ENCODE data around the gene TBXA2R. TPM values are rescaled to one million over a fixed set of nuclear protein-coding genes. Genes with fewer than 3 reads are reported as not detected.

The TBXA2R gene
- total RNA-seq, 6 experiments from 2014 or later = 7.1 to 8.8 (median 7.4) TPM

DNA sequence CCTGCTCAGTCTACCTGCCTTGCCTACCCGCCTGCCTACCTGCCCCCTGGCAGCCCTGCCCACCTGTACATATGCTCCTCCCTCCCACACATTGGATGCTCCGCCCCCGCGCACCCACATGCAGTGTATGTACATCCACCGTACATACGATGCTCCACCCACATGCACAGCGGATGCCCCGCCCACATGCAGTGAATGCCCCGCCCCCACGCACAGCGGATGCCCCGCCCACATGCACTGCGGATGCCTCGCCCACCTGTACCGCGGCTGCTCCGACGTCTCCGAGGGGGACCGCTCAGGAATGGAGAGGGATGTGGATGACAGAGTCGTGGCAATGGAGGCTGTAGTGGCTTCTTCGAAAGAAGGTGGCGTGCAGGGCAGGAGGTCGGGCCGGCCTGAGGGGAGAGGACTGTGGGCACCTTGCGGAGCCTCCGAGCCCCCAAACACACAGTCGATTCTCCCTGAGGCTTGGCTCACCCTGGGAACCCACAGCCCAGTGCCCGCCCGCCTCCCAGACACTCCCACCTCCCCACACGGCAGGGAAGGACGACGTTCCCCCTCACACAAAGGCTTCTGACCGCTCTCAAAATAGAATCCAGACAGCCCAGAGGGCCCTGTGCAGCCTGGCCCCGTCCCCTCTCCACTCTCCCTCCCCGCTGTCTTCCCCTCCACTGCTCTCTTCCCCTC lies 36.5 kb upstream of the TBXA2R start:
- no peaks in the 10 kb centered on the region for H3K4me1 Mint-ChIP-seq (ENCODE audit: low read depth)

GRCh38 chr19:3642296-3642695 lies 35.6 kb upstream of the TBXA2R start:
- no peaks in the 10 kb centered on the region for H3K9me3 Mint-ChIP-seq
- H3K27ac Mint-ChIP-seq = no peak overlapping the region
- H3K36me3 Mint-ChIP-seq (ENCODE audit: low read depth) = 0 out of 2 replicates have a peak, but pooled peaks cover 9% of the 10 kb centered on the region
- H3K4me1 Mint-ChIP-seq (ENCODE audit: low read depth) = no peaks in the 10 kb centered on the region
- no peak for DNase-seq
- H3K4me3 Mint-ChIP-seq = no peak overlapping the region
- H3K27me3 Mint-ChIP-seq (ENCODE audit: insufficient read depth) = peaks cover 2% of the 10 kb centered on the region
- TF ChIP-seq CTCF (IDR thresholded peaks at IDR 0.05) = no peak

More for the DNA sequence above, 36.5 kb upstream of the TBXA2R start:
- Mint-ChIP-seq H3K9me3 (no peaks in the 10 kb centered on the region), H3K4me3 (no peak overlapping the region), H3K27me3 (ENCODE audit: insufficient read depth) (peaks cover 2% of the 10 kb centered on the region), H3K27ac (no peak overlapping the region), H3K36me3 (ENCODE audit: low read depth) (0 out of 2 replicates have a peak, but pooled peaks cover 9% of the 10 kb centered on the region)
- DNase-seq = no peak
- no peak for TF ChIP-seq CTCF (IDR thresholded peaks at IDR 0.05)

DNA sequence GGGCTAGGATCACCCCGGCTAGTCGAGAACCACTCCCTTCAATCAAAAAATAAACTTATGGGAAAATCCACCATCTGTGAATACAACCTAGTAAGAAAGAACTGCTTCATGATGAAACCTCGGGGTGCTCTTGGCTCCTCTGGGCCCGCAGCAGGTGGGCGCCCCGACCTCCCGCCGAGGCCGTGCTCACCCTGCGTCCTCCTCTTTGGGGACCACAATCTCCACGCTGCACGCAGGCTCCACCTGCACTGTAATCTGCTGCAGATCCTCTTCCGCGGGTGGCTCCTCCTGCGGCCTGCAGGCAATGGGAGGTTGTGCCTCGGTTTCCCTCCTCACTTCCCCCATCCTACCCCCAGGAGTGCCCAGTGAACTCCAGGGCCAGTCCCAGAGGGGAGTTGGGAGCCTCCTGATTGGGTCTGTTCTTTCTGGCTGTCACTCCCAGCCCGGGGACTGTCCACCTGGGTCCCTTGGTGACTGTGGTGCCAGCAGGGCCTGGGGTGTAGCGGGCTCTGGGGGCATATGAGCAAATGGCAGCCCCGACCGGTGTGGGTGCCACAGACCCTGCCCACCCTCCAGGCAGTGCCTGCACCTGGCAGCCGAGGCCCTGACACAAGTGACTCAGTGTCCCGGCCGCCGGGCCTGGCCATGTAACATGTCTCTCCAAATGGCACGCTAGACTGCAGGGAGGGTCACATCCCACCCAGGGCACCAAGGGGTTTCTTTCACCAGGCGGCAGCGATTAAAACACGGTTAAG lies 35.0 kb upstream of the TBXA2R start:
- no peak overlapping the region for H3K27ac Mint-ChIP-seq
- peaks cover 2% of the 10 kb centered on the region for H3K27me3 Mint-ChIP-seq (ENCODE audit: insufficient read depth)
- no peak for TF ChIP-seq CTCF (IDR thresholded peaks at IDR 0.05)
- no peaks in the 10 kb centered on the region for H3K4me1 Mint-ChIP-seq (ENCODE audit: low read depth)
- H3K36me3 Mint-ChIP-seq (ENCODE audit: low read depth) = 0 out of 2 replicates have a peak, but pooled peaks cover 9% of the 10 kb centered on the region
- H3K9me3 Mint-ChIP-seq = no peaks in the 10 kb centered on the region
- no peak overlapping the region for H3K4me3 Mint-ChIP-seq
- DNase-seq = no peak

- Mint-ChIP-seq H3K36me3 (ENCODE audit: low read depth) (0 out of 2 replicates have a peak, but pooled peaks cover 9% of the 10 kb centered on the region), H3K27ac (no peak overlapping the region), H3K4me3 (no peak overlapping the region), H3K27me3 (ENCODE audit: insufficient read depth) (peaks cover 2% of the 10 kb centered on the region), H3K4me1 (ENCODE audit: low read depth) (no peaks in the 10 kb centered on the region), H3K9me3 (no peaks in the 10 kb centered on the region)
- no peak for DNase-seq
- TF ChIP-seq CTCF (IDR thresholded peaks at IDR 0.05) = no peak
Measured at GRCh38 chr19:3639479-3639878, 32.8 kb upstream of the TBXA2R start.

DNA sequence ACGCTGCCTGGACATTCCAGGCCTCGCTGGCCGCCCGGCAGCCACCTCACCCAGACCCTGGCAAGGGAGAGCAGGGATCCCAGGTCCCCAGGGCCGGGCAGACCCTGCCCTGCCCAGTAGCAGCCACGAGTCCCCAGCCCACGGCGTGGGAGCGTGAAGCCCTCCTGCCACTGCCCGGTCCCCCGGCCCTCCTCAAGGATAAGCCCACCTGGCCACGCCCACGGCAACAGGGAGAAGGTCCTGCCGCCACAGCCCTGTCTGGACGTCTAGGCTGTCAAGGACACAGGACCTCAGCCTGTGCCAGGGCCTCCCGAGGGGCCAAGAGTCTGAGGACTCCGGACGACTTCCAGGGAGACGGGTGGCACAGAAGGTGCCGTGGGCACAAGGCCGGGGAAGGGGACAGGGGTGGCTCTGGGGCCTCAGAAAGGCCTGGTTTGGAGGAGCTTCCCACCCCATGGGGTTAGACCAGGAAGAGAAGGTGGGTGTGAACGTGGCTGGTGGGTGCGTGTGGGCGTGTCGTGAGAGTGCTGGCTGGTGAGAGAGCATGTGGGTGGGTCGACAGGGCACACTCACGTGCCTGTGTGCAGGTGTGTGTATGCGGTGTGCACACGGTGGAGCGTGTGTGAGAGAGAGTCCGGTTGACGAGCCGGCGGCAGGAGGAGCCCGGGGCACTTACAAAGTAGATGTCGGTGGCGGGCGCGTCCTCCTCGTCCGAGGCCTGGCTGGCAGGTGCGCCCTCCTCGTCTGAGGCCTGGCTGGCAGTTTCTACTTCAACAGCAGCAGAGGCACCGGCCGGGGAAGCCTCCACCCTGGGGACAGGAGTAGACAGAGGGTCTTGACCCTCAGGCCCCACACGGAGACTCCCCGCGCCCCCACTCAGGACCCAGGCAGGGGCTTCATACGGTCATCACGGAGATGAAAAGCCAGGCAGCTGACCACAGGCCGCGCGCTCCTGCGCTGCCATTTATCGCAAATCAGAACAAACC lies 31.8 kb upstream of the TBXA2R start:
- Mint-ChIP-seq H3K36me3 (ENCODE audit: low read depth) (0 out of 2 replicates have a peak, but pooled peaks cover 9% of the 10 kb centered on the region), H3K27ac (no peak overlapping the region), H3K27me3 (ENCODE audit: insufficient read depth) (peaks cover 4% of the 10 kb centered on the region), H3K9me3 (no peaks in the 10 kb centered on the region), H3K4me3 (no peak overlapping the region), H3K4me1 (ENCODE audit: low read depth) (no peaks in the 10 kb centered on the region)
- no peak for TF ChIP-seq CTCF (IDR thresholded peaks at IDR 0.05)
- DNase-seq = no peak
